GM12873 (cell line): Measurements from ENCODE around the gene UGGT2.

ENCODE experiments used
- CTCF ChIP-seq: IDR thresholded peaks from 2 replicates; pipeline ENCODE4 v1.5.1; 2012; ENCODE audit warnings: low read depth, mild to moderate bottlenecking, moderate library complexity, low read length, control low read depth; ENCODE audit not compliant: insufficient read depth; ENCODE audit errors: missing control alignments

The UGGT2 gene

GRCh38 chr13:95833126-95833525, 220.1 kb downstream of the UGGT2 start:
- no peak for TF ChIP-seq CTCF

GRCh38 chr13:95822303-95822702, 230.9 kb downstream of the UGGT2 start:
- no peak for TF ChIP-seq CTCF

- no peak for TF ChIP-seq CTCF
Observed at GRCh38 chr13:95814495-95814894, 238.7 kb downstream of the UGGT2 start.

GRCh38 chr13:95813139-95813538, 240.1 kb downstream of the UGGT2 start:
- no peak for TF ChIP-seq CTCF

- TF ChIP-seq CTCF = no peak
Observed at GRCh38 chr13:95809429-95809828, 243.8 kb downstream of the UGGT2 start.

- no peak for TF ChIP-seq CTCF
Observed at GRCh38 chr13:95805921-95806320, 247.3 kb downstream of the UGGT2 start.

GRCh38 chr13:95801825-95802224, 251.4 kb downstream of the UGGT2 start:
- no peak for TF ChIP-seq CTCF
